Endothelial cell of umbilical vein (primary cell): ENCODE data around the gene RNF150. TPM values are rescaled to one million over a fixed set of nuclear protein-coding genes. Genes with fewer than 3 reads are reported as not detected.
A peak's percentile ranks its signal among the peaks of the same experiment; 100 is the strongest.

Source experiments
- BruUV-seq: library from RNA; stranded (reverse); fragments of 400-500 nt; replicated peaks from 2 replicates; lab custom pipeline; 2021; lab: Mats Ljungman, UMichigan
- CTCF ChIA-PET: fragments of 300-600, 350-600 bp; sonication (Branson Sonifier 250); formaldehyde crosslinking; loops from one replicate; lab custom pipeline; 2021; ENCODE audit warnings: antibody characterized with exemption, inconsistent platforms; lab: Charles Lee
- POLR2A ChIA-PET: fragments of 300-600, 350-600 bp; sonication (Branson Sonifier 250); formaldehyde crosslinking; loops from one replicate; lab custom pipeline; 2021; ENCODE audit warnings: antibody characterized with exemption, inconsistent platforms; lab: Charles Lee
- DNase-seq: peaks from one replicate; pipeline ENCODE4 v3.0.0-alpha.2; 2011; ENCODE audit warnings: low read depth, low spot score
- FAIRE-seq: peaks from 2 replicates; lab custom pipeline; 2011; peaks lifted over from hg19 to GRCh38; lab: Jason Lieb, UNC
- H2AFZ ChIP-seq: 2 replicates; pipeline ENCODE4 v1.6.0; 2012; ENCODE audit warnings: low read depth, low read length, control low read depth, inconsistent platforms
- H3K27ac ChIP-seq: 2 replicates; pipeline ENCODE4 v1.5.1; 2011; ENCODE audit warnings: low read depth, mild to moderate bottlenecking, control low read depth, low read length, moderate library complexity; ENCODE audit not compliant: insufficient read depth
- H3K27me3 ChIP-seq, 2 experiments: 2 replicates each; pipeline versions ENCODE4 v1.6.0 to v1.6.1; 2011; ENCODE audit warnings: low read length in 2 of 2, mixed read lengths in 1 of 2; ENCODE audit not compliant: control insufficient read depth in 2 of 2, insufficient read depth in 2 of 2
- H3K36me3 ChIP-seq, 2 experiments: 2 replicates in 1 of 2; 3 replicates in 1 of 2; pipeline ENCODE4 v1.5.1; 2011; ENCODE audit warnings: low read length in 2 of 2, mild to moderate bottlenecking in 1 of 2, moderate library complexity in 1 of 2; ENCODE audit not compliant: control insufficient read depth in 2 of 2, insufficient read depth in 2 of 2; ENCODE audit errors: extremely low read depth in 1 of 2
- H3K4me1 ChIP-seq: 3 replicates; pipeline ENCODE4 v1.5.1; 2011; ENCODE audit warnings: mild to moderate bottlenecking, low read length; ENCODE audit not compliant: control insufficient read depth, insufficient read depth; ENCODE audit errors: extremely low read depth
- H3K4me2 ChIP-seq: 2 replicates; pipeline ENCODE4 v1.6.1; 2011; ENCODE audit warnings: low read length, control low read depth, mixed read lengths; ENCODE audit not compliant: insufficient read depth
- H3K4me3 ChIP-seq, 3 experiments: fragments of 200-600 bp in 1 of 3; sonication (generic), shearing (Covaris generic) in 1 of 3; replicated peaks in 1 of 3; 2 replicates each; pipeline ENCODE4 v1.5.1; 2011 to 2016; ENCODE audit warnings: control low read depth in 3 of 3, low read length in 3 of 3, mild to moderate bottlenecking in 2 of 3, inconsistent platforms in 1 of 3, low read depth in 1 of 3, moderate library complexity in 1 of 3; ENCODE audit not compliant: insufficient read depth in 1 of 3
- H3K79me2 ChIP-seq: 2 replicates; pipeline ENCODE4 v1.6.0; 2012; ENCODE audit warnings: low read length, inconsistent platforms; ENCODE audit not compliant: control insufficient read depth, insufficient read depth
- H3K9ac ChIP-seq: replicated peaks from 2 replicates; pipeline ENCODE3; 2011; ENCODE audit warnings: low read length, control low read depth; ENCODE audit not compliant: insufficient read depth; ENCODE audit errors: extremely low read depth
- H3K9me1 ChIP-seq: replicated peaks from 3 replicates; pipeline ENCODE4 v1.6.0; 2011; ENCODE audit warnings: mild to moderate bottlenecking, low read length; ENCODE audit not compliant: control insufficient read depth, insufficient read depth; ENCODE audit errors: extremely low read depth
- H3K9me3 ChIP-seq: replicated peaks from 2 replicates; pipeline ENCODE4 v1.5.1; 2012; ENCODE audit warnings: low read length, inconsistent platforms; ENCODE audit not compliant: control insufficient read depth, insufficient read depth
- H4K20me1 ChIP-seq: replicated peaks from 2 replicates; pipeline ENCODE3; 2011; ENCODE audit warnings: mild to moderate bottlenecking, low read length; ENCODE audit not compliant: control insufficient read depth, insufficient read depth; ENCODE audit errors: extremely low read depth
- CTCF ChIP-seq, 2 donors: IDR thresholded peaks; 1 replicate in 1 of 2; 2 replicates in 1 of 2; pipeline ENCODE4 v1.5.1; 2011; ENCODE audit warnings: low read length in 2 of 2, mild to moderate bottlenecking in 2 of 2, moderate library complexity in 2 of 2, control low read depth in 1 of 2, inconsistent platforms in 1 of 2, low read depth in 1 of 2; ENCODE audit not compliant: insufficient read depth in 1 of 2; ENCODE audit errors: extremely low read depth in 1 of 2
- EZH2 ChIP-seq: IDR thresholded peaks from 2 replicates; pipeline ENCODE4 v1.6.1; 2012; ENCODE audit warnings: borderline replicate concordance, low read depth, mild to moderate bottlenecking, moderate library complexity, low read length, inconsistent platforms; ENCODE audit not compliant: severe bottlenecking
- FOS ChIP-seq: IDR thresholded peaks from 2 replicates; pipeline ENCODE4 v1.6.1; 2011; ENCODE audit warnings: mild to moderate bottlenecking, low read length, moderate library complexity, borderline replicate concordance; ENCODE audit not compliant: insufficient read depth
- GATA2 ChIP-seq: IDR thresholded peaks from 2 replicates; pipeline ENCODE4 v1.7.0; 2011; ENCODE audit warnings: low read depth, mild to moderate bottlenecking, moderate library complexity, mixed read lengths, low read length; ENCODE audit not compliant: insufficient read length, insufficient read depth
- JUN ChIP-seq: IDR thresholded peaks from 2 replicates; pipeline ENCODE4 v1.6.1; 2011; ENCODE audit warnings: borderline replicate concordance, low read depth; ENCODE audit not compliant: insufficient read length, insufficient read depth
- MAX ChIP-seq: IDR thresholded peaks from 2 replicates; pipeline ENCODE4 v1.6.1; 2011; ENCODE audit not compliant: insufficient read depth, insufficient read length
- MYC ChIP-seq: IDR thresholded peaks from one replicate; pipeline ENCODE4 v1.6.1; 2011; ENCODE audit warnings: mild to moderate bottlenecking, low read depth, low read length
- POLR2A ChIP-seq: IDR thresholded peaks from 2 replicates; pipeline ENCODE4 v1.6.1; 2012; ENCODE audit warnings: low read depth, mild to moderate bottlenecking, control low read depth, low read length
- POLR2AphosphoS5 ChIP-seq: IDR thresholded peaks from 2 replicates; pipeline ENCODE4 v1.6.1; 2012; ENCODE audit warnings: low read depth, mild to moderate bottlenecking, control low read depth, low read length, moderate library complexity; ENCODE audit not compliant: insufficient read depth
- dilution Hi-C: fragments of 300-500 bp; cut with MboI; formaldehyde crosslinking; loops from one replicate; pipeline ENCODE4 v1.15.0; 2019; ENCODE audit warnings: low sequenced_read_pairs; ENCODE audit not compliant: extremely low pct_ligation_motif_present
- intact Hi-C: fragments of 100-400 bp; cut with micrococcal nuclease; formaldehyde crosslinking; loops from one replicate; pipeline ENCODE4 v1.10.0; 2022
- polyA plus RNA-seq, 4 experiments: library from polyadenylated mRNA; depleted of rRNA in 3 of 4; stranded (reverse) in 3 of 4; unstranded in 1 of 4; fragments of >200 nt; gene quantifications; 2 replicates each; pipeline versions ENCODE4 v1.2.1 to v1.2.3, GENCODE V29; 2011 to 2012; ENCODE audit warnings: missing spikeins in 1 of 4
- total RNA-seq: library from RNA; stranded (reverse); gene quantifications from 2 replicates; pipeline ENCODE4 v1.2.3, GENCODE V29; 2021

RNF150 gene
- total and polyA plus RNA-seq, 2 donors (not counting 3 experiments of a cell fraction or from before 2014, with no cell fraction given), result 0.33 to 0.35 TPM

- dilution Hi-C loops (no loop called here), intact Hi-C loops (no loop called here)
- Histone ChIP-seq H3K9me3 (no peaks in the 10 kb centered on the region), H3K4me2 (peak overlapping the region; percentile 1), H3K79me2 (no peaks in the 10 kb centered on the region), H3K36me3 (no peaks in the 10 kb centered on the region), H3K9ac (no peak overlapping the region), H3K4me1 (peaks cover 3% of the 10 kb centered on the region), H3K9me1 (no peaks in the 10 kb centered on the region), H3K4me3 (peak overlapping the region; percentile 31 to 79 (median 56)), H3K27ac (no peak overlapping the region), H4K20me1 (no peaks in the 10 kb centered on the region), H2AFZ (peak overlapping the region; percentile 92), H3K27me3 (peaks cover 30 to 56% of the 10 kb centered on the region in 2 experiments)
- POLR2A ChIA-PET, result no interaction called here
- CTCF ChIA-PET, result interaction anchor here (1.4 kb wide), 1 partner anchor 18 kb away, joined by 4 read pairs; no protein-coding TSS in a partner anchor
- BruUV-seq, result no TSS peak
- peak; percentile 30 for DNase-seq
- TF ChIP-seq JUN, result no peak
- TF ChIP-seq FOS, result no peak
- no peak for TF ChIP-seq POLR2A
- TF ChIP-seq EZH2, result peak; percentile 69
- no peak for FAIRE-seq
Measured at GRCh38 chr4:141132072-141132708, 1.1 kb downstream of the RNF150 start.

GRCh38 chr4:141131723-141132071 is 1.6 kb downstream of the RNF150 start:
- DNase-seq, result no peak
- Histone ChIP-seq H3K36me3 (no peaks in the 10 kb centered on the region), H2AFZ (no peak overlapping the region), H3K79me2 (no peaks in the 10 kb centered on the region), H3K9ac (no peak overlapping the region), H4K20me1 (no peaks in the 10 kb centered on the region), H3K9me1 (no peaks in the 10 kb centered on the region), H3K27ac (no peak overlapping the region), H3K27me3 (peaks cover 30 to 51% of the 10 kb centered on the region in 2 experiments), H3K4me1 (peaks cover 3% of the 10 kb centered on the region), H3K9me3 (no peaks in the 10 kb centered on the region), H3K4me2 (no peak overlapping the region), H3K4me3 (no peak overlapping the region)
- no TSS peak for BruUV-seq
- no peak for FAIRE-seq
- dilution Hi-C loops (no loop called here), intact Hi-C loops (no loop called here)
- CTCF ChIA-PET, result no interaction called here
- no peak for TF ChIP-seq FOS
- TF ChIP-seq GATA2, result no peak
- TF ChIP-seq POLR2A, result no peak
- TF ChIP-seq POLR2AphosphoS5, result no peak
- no peak for TF ChIP-seq CTCF (IDR thresholded peaks at IDR 0.05; ENCODE audit: extremely low read depth in 1 of 2, insufficient read depth in 1 of 2, low read depth in 1 of 2, low read length in 2 of 2)
- no peak for TF ChIP-seq MYC
- no peak for TF ChIP-seq EZH2
- TF ChIP-seq MAX, result no peak
- no peak for TF ChIP-seq JUN
- POLR2A ChIA-PET, result no interaction called here
